ENCODE data around the gene TMA7B.
A peak's percentile ranks its signal among the peaks of the same experiment; 100 is the strongest.

The TMA7B gene

DNA sequence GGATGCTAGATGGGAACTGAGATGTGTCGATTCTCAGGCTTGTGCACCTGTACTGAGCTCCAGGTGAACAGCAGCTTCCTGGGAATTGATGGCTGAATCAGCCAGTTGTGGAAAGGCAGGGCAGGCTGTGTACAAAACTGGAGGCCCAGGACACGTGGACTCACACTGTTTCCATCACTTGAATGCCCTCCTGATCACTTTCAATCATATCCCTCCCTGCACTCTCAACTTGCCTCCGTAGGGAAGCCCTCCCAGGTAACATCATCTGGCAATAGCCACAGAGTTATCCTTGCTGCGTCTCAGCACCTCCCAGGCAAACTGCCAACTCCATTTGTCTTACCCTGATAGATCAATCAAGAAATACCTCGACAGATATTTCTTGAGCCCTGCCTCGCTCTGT is 44.6 kb downstream of the TMA7B start:
- DNase-seq = no peak

DNA sequence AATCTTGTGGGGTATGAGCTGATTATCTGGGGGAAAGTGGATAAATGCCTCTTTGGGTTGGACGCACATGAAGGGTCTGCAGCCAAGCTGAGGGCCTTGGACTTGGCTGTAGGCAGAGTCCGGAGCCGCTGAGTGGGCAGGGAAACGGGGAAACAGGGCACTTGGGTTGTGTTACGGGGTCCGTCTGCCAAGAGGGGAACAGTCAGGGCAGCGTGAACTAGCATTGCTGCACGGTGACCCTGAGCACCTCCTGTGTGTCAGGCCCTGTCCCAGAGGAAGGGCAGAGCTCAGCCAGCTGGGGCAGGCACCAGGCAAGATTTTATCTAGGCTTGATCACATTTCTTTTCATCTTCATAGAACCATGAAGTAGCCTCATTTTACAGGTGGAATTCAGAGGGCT is 46.4 kb downstream of the TMA7B start:
- DNase-seq = no peak

DNA sequence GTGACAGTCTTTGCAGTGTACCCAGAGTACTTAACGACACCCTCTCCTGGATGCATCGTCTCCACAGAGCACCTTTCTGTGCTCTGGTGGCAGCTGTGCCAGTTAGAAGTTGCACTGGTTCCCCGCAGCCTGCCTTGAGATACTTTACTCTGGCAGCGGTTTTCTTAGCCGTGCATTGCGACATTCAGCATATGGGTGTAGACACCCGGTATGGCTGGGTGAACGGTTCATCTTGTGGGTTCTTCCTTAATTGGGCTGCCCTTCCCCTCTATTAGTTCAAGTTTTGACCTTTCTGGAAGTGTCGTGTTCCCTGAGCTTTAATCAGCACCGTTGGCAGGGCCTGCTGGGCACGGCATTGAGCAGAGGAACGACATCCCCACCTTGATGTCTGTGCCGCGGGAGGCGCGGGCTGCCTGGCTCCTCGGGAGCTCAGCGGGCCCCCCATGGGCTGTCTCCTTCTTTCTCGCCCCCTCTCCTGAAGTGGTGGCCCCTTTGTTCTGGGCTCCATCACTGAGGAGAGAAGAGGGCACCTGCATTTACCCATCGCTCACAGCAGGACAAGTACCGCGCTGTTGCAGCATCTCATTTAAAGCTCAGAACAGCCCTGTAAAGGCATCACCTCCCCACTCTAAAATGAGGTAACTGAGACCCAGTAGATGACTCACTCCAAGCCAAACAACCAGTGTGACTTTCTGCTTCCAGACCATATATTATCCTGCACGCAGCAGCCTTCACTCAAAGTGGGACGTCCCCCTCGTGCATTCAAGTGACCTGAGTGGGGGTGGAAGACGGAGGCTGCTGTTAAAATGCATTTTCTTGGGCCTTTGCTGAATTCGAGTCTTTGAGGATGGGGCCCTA is 47.9 kb downstream of the TMA7B start:
- peak in 1 of 2 donors; percentile 21 for DNase-seq

DNA sequence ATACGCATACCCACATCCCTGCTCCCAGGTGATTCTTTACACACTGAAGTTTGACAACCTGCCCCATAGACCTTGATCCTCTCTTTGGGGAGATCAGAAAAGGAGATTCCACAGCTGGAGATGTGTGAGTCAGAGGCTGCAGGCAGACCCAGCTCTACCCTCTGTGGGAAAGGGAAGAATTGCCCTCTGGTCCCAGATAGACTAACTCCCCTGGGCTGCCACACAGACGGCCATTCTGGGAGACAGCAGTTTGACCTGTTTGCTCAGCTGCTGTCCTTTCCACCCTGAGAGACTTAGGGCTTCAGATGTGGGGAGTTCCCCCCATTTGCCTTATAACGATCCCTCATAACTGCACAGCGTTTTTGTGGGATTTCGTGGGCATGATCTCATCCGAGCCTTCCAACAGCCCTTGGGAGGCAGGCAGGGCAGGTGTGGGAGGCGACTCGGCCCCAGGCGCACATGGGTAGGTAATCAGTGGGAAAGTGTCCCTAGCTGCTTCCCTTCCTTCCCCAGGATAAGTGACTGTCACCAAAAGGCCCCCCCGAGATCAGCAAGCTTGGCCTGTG is 48.6 kb downstream of the TMA7B start:
- no peak for DNase-seq

DNA sequence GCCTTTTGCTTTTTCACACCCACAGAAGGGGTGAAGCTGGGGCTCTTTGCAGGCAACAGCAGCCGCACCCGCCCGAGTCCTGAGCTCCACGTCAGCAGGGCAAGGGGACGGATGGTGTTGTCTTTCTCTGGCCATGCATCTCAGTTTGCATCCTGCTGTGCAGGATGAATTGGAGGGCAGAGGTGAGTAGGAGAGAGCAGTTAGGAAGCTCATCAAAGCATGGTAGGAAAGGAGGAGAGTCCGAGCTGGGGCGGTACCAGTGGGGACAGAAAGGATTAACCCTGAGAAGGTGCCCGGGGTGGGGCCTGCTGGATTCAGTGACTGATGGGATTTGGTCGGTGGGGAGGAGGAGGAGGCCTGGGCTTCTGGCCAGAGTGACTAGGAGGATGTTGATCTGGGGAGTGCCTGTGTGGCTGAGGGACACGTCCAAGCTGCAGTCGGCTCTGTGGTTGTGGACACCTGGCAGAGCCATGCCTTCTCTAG is 49.1 kb downstream of the TMA7B start:
- no peak for DNase-seq

DNA sequence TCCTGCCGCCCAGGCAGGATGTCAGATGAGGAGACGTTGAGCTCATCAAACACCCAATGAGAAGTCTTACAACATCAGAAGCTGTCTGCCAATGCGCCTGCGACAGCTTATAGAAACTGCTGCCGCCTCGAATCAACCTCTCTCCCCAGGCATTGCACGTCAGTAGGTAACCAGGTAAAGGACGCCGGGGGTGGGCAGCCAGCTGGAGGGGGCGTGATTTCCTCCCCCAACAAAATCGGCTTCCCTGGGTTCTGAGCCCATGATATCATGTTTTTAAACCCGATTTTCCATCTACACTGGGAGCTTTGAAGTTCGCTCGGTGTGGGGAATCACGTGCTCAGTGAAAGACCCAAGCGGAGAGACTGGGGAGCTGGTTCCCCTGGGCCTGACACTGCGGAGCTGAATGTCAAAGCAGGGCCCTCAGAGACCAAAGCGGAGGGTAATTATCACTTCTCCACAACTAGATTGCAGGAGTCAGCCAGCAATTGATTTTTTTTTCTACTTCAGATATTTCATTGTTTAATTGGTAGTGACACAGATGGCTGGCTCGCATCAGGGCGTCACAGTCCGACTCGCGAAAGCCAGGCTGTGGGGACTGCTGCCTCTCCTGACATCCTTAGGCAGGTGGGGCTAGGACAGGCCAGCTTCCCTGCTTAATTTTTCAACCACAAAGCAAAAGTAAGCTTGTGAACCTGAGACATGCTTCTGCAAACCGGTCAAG is 49.9 kb downstream of the TMA7B start:
- DNase-seq = no peak

DNA sequence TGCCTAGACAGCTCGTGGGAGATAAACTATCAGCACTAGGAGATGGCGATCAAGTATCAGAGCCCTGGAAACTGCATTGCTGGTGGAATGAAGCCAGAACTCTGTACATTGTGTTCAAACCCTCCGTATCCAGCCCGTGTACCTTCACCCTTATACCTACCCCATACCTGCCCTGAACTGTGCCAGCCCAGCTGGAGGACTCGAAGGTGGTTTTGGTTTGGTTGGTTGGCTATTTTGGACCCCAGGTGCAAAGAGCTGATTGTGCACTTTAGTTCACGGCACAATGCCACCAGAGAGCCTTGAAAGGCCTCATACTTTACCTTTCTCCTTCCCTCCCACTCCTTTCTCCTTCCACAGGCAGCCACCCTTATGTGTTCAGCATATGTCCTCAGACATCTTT is 50.5 kb downstream of the TMA7B start:
- no peak for DNase-seq
